HCT116 (cell line): ENCODE data around the gene TMEM63A. TPM values are rescaled to one million over a fixed set of nuclear protein-coding genes. Genes with fewer than 3 reads are reported as not detected.

Experiments
- ATAC-seq: fragments of 200-7000 bp; cut with Tn5 transposase; 2 replicates; pipeline ENCODE4 v1.9.1; 2020; ENCODE audit warnings: mild to moderate bottlenecking, moderate library complexity
- BruUV-seq: library from RNA; stranded (reverse); fragments of 400-500 nt; replicated peaks from 2 replicates; lab custom pipeline; 2021; lab: Mats Ljungman, UMichigan
- CTCF ChIA-PET: fragments of 300-600 bp; sonication (Branson Sonifier 250); formaldehyde crosslinking; loops from one replicate; lab custom pipeline; 2021; ENCODE audit warnings: antibody characterized with exemption; lab: Charles Lee
- POLR2A ChIA-PET: fragments of 300-600, 350-600 bp; sonication (Branson Sonifier 250); formaldehyde crosslinking; loops from one replicate; lab custom pipeline; 2021; ENCODE audit warnings: antibody characterized with exemption; lab: Charles Lee
- RAD21 ChIA-PET, 2 experiments: fragments of 300-600 bp; sonication (Branson Sonifier 250); formaldehyde crosslinking; loops; one replicate each; lab custom pipeline; 2023; ENCODE audit warnings: low total read pairs in 2 of 2; ENCODE audit not compliant: uncharacterized antibody in 2 of 2, unreplicated experiment in 2 of 2, low non-redundant PET in 1 of 2; lab: Charles Lee
- DNase-seq: peaks from one replicate; pipeline ENCODE4 v3.0.0-alpha.2; 2010; ENCODE audit warnings: low read depth, low spot score
- H2AFZ ChIP-seq: fragments of 200-600 bp; shearing (Covaris generic), sonication (generic); 2 replicates; pipeline ENCODE4 v1.6.1; 2017; ENCODE audit warnings: low read depth, mixed run types, mixed read lengths, antibody characterized with exemption, low read length; ENCODE audit not compliant: poor library complexity, severe bottlenecking
- H3K27ac ChIP-seq: 2 replicates; pipeline ENCODE4 v1.5.1; 2012; ENCODE audit warnings: low read depth, low read length
- H3K27me3 ChIP-seq: fragments of 200-600 bp; sonication (generic); 2 replicates; pipeline ENCODE4 v1.6.1; 2016; ENCODE audit warnings: mixed run types, low read length, mixed read lengths; ENCODE audit not compliant: insufficient read depth
- H3K36me3 ChIP-seq, 2 experiments: fragments of 200-500 bp in 1 of 2; fragments of 200-600 bp in 1 of 2; sonication (Bioruptor generic) in 1 of 2; sonication (generic) in 1 of 2; 2 replicates each; pipeline versions ENCODE4 v1.5.1 to v1.6.1; 2014 to 2016; ENCODE audit warnings: low read length in 2 of 2, inconsistent platforms in 1 of 2, mixed read lengths in 1 of 2, mixed run types in 1 of 2; ENCODE audit not compliant: insufficient read depth in 2 of 2, control insufficient read depth in 1 of 2
- H3K4me1 ChIP-seq, 2 experiments: fragments of 200-600 bp in 1 of 2; sonication (generic) in 1 of 2; 2 replicates each; pipeline versions ENCODE4 v1.5.1 to v1.6.1; 2012 to 2017; ENCODE audit warnings: low read length in 2 of 2, inconsistent platforms in 1 of 2, mild to moderate bottlenecking in 1 of 2, mixed read lengths in 1 of 2, mixed run types in 1 of 2, moderate library complexity in 1 of 2; ENCODE audit not compliant: insufficient read depth in 2 of 2, control insufficient read depth in 1 of 2
- H3K4me2 ChIP-seq: fragments of 200-600 bp; sonication (generic); 2 replicates; pipeline ENCODE4 v1.6.1; 2017; ENCODE audit warnings: mixed run types, low read length, mixed read lengths
- H3K4me3 ChIP-seq, 2 experiments: fragments of 200-600 bp in 1 of 2; sonication (generic) in 1 of 2; replicated peaks in 1 of 2; 2 replicates each; pipeline ENCODE4 v1.5.1; 2011 to 2016; ENCODE audit warnings: low read length in 2 of 2, control low read depth in 1 of 2, low read depth in 1 of 2, mild to moderate bottlenecking in 1 of 2, mixed read lengths in 1 of 2, mixed run types in 1 of 2
- H3K79me2 ChIP-seq: fragments of 200-600 bp; sonication (generic); 2 replicates; pipeline ENCODE4 v1.6.1; 2017; ENCODE audit warnings: mild to moderate bottlenecking, mixed run types, low read length, moderate library complexity, mixed read lengths; ENCODE audit not compliant: insufficient read depth
- H3K9ac ChIP-seq: fragments of 200-600 bp; sonication (generic); 2 replicates; pipeline ENCODE4 v1.6.1; 2016; ENCODE audit warnings: low read length, mixed read lengths
- H3K9me2 ChIP-seq: fragments of 200-600 bp; sonication (generic), shearing (Covaris generic); 2 replicates; pipeline ENCODE4 v1.6.1; 2017; ENCODE audit warnings: mixed run types, mild to moderate bottlenecking, moderate library complexity; ENCODE audit not compliant: insufficient read depth
- H3K9me3 ChIP-seq, 2 experiments: fragments of 200-500 bp in 1 of 2; fragments of 200-600 bp in 1 of 2; sonication (Bioruptor generic) in 1 of 2; sonication (generic) in 1 of 2; 2 replicates each; pipeline ENCODE4 v1.6.1; 2014 to 2017; ENCODE audit warnings: low read length in 2 of 2, mixed read lengths in 2 of 2, inconsistent platforms in 1 of 2, low read depth in 1 of 2, mild to moderate bottlenecking in 1 of 2, mixed run types in 1 of 2, moderate library complexity in 1 of 2; ENCODE audit not compliant: control insufficient read depth in 1 of 2, insufficient read depth in 1 of 2
- H4K20me1 ChIP-seq: fragments of 200-600 bp; sonication (generic), shearing (Covaris generic); 2 replicates; pipeline ENCODE4 v1.6.1; 2017; ENCODE audit warnings: mixed run types, mild to moderate bottlenecking, moderate library complexity; ENCODE audit not compliant: insufficient read depth
- CTCF ChIP-seq, 3 experiments: fragments of 200-600 bp in 1 of 3; sonication (generic) in 1 of 3; IDR thresholded peaks in 2 of 3; conservative IDR thresholded peaks in 1 of 3; 2 replicates each; pipeline ENCODE4 v1.5.1; 2012 to 2017; ENCODE audit warnings: low read depth in 2 of 3, low read length in 2 of 3, antibody characterized with exemption in 1 of 3, borderline replicate concordance in 1 of 3, control low read depth in 1 of 3, mild to moderate bottlenecking in 1 of 3, mixed read lengths in 1 of 3, mixed run types in 1 of 3, moderate library complexity in 1 of 3; ENCODE audit not compliant: insufficient read depth in 1 of 3
- EGR1 ChIP-seq: IDR thresholded peaks from 2 replicates; pipeline ENCODE4 v1.6.1; 2012; ENCODE audit warnings: low read depth
- EZH2 ChIP-seq: fragments of 200-600 bp; sonication (generic); IDR thresholded peaks from 2 replicates; pipeline ENCODE4 v1.6.1; 2017; ENCODE audit warnings: antibody characterized with exemption, mixed run types
- FOSL1 ChIP-seq: IDR thresholded peaks from 2 replicates; pipeline ENCODE4 v1.6.1; 2012; ENCODE audit warnings: low read depth
- JUND ChIP-seq: IDR thresholded peaks from 2 replicates; pipeline ENCODE4 v1.6.1; 2012
- RAD21 ChIP-seq: IDR thresholded peaks from 2 replicates; pipeline ENCODE4 v1.6.1; 2012; ENCODE audit warnings: low read depth, mild to moderate bottlenecking
- SRF ChIP-seq: IDR thresholded peaks from 2 replicates; pipeline ENCODE4 v1.6.1; 2012; ENCODE audit warnings: low read depth
- TCF7L2 ChIP-seq: IDR thresholded peaks from 2 replicates; pipeline ENCODE4 v1.7.0; 2011; ENCODE audit warnings: borderline replicate concordance, inconsistent platforms; ENCODE audit not compliant: insufficient read depth, insufficient read length; ENCODE audit errors: extremely low read depth
- intact Hi-C: fragments of 100-400 bp; cut with micrococcal nuclease; formaldehyde crosslinking; loops from 2 replicates; pipeline ENCODE4 v1.10.0; 2022
- total RNA-seq: library from RNA; stranded (reverse); gene quantifications from one replicate; pipeline ENCODE4 v1.2.1, GENCODE V29; 2021; ENCODE audit not compliant: unreplicated experiment
- TF ChIP-seq, protein P1 (sequence below): IDR thresholded peaks from 2 replicates; pipeline ENCODE4 v1.6.1; 2012; ENCODE audit warnings: low read depth
- TF ChIP-seq, protein P2 (sequence below): IDR thresholded peaks from 2 replicates; pipeline ENCODE4 v1.6.1; 2012

TMEM63A gene
- total RNA-seq, 1 experiment from 2014 or later = 24.4 TPM

DNA sequence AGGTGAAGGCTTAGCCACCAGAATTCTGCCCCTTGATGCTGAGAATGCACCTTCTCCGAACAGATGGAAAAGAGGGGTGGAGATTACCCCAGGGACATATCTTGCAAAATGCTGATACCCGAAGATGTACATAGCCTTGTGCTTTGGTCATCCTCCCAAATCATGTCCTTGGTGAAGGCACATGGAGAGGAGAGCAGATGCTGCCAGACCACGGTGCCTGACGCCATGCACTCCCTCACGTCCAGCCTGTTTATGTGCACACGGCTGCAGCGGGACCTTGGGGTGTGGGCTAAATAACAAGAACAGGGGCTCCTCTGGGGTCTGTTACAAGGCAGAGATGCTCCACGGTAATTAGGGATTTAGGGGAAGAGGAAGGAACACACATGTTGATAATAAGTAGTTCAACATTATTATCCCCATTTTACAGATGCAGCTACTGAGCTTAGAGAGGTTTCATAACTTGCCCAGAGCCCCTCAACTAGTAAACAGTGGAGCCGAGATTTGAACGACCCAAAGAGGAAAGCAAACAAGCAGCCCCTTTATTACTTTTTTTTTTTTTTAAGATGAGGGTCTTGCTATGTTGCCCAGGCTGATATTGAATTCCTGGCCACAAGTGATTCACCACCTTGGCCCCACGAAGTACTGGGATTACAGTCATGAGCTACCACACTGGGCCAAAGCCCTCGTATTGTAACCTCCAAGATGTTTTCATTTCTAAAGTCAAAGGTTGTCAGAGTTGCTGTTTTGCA is 59.4 kb downstream of the TMEM63A start:
- ChIA-PET CTCF (no interaction called here), POLR2A (no interaction called here), RAD21 (no interaction called here)
- peaks cover 7 to 8% of the 10 kb centered on the region in 2 experiments for H3K4me1 ChIP-seq
- H3K9ac ChIP-seq = no peak overlapping the region
- no peaks in the 10 kb centered on the region for H3K9me3 ChIP-seq
- intact Hi-C loops = no loop called here
- no TSS peak for BruUV-seq
- DNase-seq (no peak), ATAC-seq (no peak)
- H3K9me2 ChIP-seq = no peaks in the 10 kb centered on the region
- no peak for TF ChIP-seq CTCF (IDR thresholded peaks at IDR 0.05 in 2 of 3, conservative IDR thresholded peaks at IDR 0.05 in 1 of 3; ENCODE audit: borderline replicate concordance in 1 of 3, insufficient read depth in 1 of 3, low read depth in 2 of 3, low read length in 2 of 3)
- H3K27me3 ChIP-seq = no peaks in the 10 kb centered on the region
- H3K27ac ChIP-seq = no peak overlapping the region
- H2AFZ ChIP-seq = no peak overlapping the region
- H3K79me2 ChIP-seq = no peaks in the 10 kb centered on the region
- no peaks in the 10 kb centered on the region for H3K36me3 ChIP-seq
- no peak overlapping the region for H3K4me3 ChIP-seq
- no peaks in the 10 kb centered on the region for H4K20me1 ChIP-seq
- H3K4me2 ChIP-seq = no peak overlapping the region

DNA sequence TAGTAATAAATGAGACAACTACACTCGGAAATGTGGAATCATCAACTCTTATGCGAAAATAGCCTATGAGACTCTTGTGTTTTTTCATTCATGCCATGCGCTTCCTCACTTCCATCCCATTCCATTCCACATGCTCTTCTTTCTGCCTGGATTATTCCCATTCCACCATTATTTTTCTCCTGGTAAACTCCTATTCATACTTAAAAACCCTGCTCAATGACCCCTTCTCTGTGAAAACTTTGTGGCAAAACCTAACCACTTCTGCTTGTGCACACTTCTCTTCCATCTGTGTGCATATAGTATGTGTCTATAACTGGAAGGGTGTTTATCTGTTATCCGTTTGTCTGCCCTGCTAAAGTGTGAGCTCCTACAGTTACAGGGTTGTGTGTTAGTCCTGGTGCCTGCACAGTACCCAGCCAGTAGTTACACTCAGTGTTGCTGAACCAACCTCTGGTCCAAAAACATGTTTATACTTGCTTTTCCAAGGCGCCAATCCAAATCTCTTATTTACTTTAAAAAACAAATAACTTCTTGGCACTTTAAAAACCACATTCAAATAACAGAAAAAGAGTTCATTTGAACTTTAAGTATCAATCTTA is 61.6 kb downstream of the TMEM63A start:
- no TSS peak for BruUV-seq
- no peaks in the 10 kb centered on the region for H3K9me2 ChIP-seq
- no peaks in the 10 kb centered on the region for H3K9me3 ChIP-seq
- H3K4me3 ChIP-seq = no peak overlapping the region
- ATAC-seq (no peak), DNase-seq (no peak)
- H3K79me2 ChIP-seq = no peaks in the 10 kb centered on the region
- no peak overlapping the region for H3K4me2 ChIP-seq
- H3K4me1 ChIP-seq = peaks cover 23% of the 10 kb centered on the region in 2 experiments
- ChIA-PET POLR2A (no interaction called here), RAD21 (no interaction called here)
- H3K9ac ChIP-seq = no peak overlapping the region
- no peaks in the 10 kb centered on the region for H4K20me1 ChIP-seq
- H3K27ac ChIP-seq = no peak overlapping the region
- no peaks in the 10 kb centered on the region for H3K36me3 ChIP-seq
- H2AFZ ChIP-seq = no peak overlapping the region
- intact Hi-C loops = no loop called here
- TF ChIP-seq FOSL1 (no peak), TCF7L2 (no peak), SRF (no peak), RAD21 (no peak), EZH2 (no peak), EGR1 (no peak), JUND (no peak)
- TF ChIP-seq, protein P1, sequence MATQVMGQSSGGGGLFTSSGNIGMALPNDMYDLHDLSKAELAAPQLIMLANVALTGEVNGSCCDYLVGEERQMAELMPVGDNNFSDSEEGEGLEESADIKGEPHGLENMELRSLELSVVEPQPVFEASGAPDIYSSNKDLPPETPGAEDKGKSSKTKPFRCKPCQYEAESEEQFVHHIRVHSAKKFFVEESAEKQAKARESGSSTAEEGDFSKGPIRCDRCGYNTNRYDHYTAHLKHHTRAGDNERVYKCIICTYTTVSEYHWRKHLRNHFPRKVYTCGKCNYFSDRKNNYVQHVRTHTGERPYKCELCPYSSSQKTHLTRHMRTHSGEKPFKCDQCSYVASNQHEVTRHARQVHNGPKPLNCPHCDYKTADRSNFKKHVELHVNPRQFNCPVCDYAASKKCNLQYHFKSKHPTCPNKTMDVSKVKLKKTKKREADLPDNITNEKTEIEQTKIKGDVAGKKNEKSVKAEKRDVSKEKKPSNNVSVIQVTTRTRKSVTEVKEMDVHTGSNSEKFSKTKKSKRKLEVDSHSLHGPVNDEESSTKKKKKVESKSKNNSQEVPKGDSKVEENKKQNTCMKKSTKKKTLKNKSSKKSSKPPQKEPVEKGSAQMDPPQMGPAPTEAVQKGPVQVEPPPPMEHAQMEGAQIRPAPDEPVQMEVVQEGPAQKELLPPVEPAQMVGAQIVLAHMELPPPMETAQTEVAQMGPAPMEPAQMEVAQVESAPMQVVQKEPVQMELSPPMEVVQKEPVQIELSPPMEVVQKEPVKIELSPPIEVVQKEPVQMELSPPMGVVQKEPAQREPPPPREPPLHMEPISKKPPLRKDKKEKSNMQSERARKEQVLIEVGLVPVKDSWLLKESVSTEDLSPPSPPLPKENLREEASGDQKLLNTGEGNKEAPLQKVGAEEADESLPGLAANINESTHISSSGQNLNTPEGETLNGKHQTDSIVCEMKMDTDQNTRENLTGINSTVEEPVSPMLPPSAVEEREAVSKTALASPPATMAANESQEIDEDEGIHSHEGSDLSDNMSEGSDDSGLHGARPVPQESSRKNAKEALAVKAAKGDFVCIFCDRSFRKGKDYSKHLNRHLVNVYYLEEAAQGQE = no peak
- TF ChIP-seq, protein P2, sequence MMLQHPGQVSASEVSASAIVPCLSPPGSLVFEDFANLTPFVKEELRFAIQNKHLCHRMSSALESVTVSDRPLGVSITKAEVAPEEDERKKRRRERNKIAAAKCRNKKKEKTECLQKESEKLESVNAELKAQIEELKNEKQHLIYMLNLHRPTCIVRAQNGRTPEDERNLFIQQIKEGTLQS = no peak
- TF ChIP-seq, all 23 proteins: peak for 0
- CTCF ChIA-PET = no interaction called here
- H3K27me3 ChIP-seq = no peaks in the 10 kb centered on the region
